Psoas muscle (tissue), 8 donors: Measurements from ENCODE around the gene MPP3. TPM values are rescaled to one million over a fixed set of nuclear protein-coding genes. Genes with fewer than 3 reads are reported as not detected.

ENCODE experiments used
- ATAC-seq, 4 donors: fragments of 200-7000 bp; cut with Tn5 transposase; one replicate each; pipeline ENCODE4 v1.9.1; 2020; ENCODE audit warnings: moderate library complexity in 3 of 4, mild to moderate bottlenecking in 2 of 4
- DNase-seq, 2 donors: peaks; one replicate each; pipeline ENCODE4 v3.0.0-alpha.2; 2020
- H3K27ac ChIP-seq: fragments of 200-600 bp; one replicate; pipeline ENCODE4 v1.8.0; 2022
- H3K27me3 ChIP-seq, 3 donors: fragments of 200-600 bp in 1 of 3; one replicate each; pipeline versions ENCODE4 v1.6.1 to v1.8.0; 2013 to 2022; ENCODE audit warnings: low read length in 2 of 3, mild to moderate bottlenecking in 2 of 3, moderate library complexity in 1 of 3; ENCODE audit not compliant: insufficient read depth in 3 of 3
- H3K36me3 ChIP-seq, 2 donors: fragments of 200-600 bp in 1 of 2; one replicate each; pipeline versions ENCODE4 v1.6.1 to v1.8.0; 2013 to 2022; ENCODE audit warnings: low read depth in 1 of 2, mild to moderate bottlenecking in 1 of 2, moderate library complexity in 1 of 2; ENCODE audit not compliant: insufficient read depth in 1 of 2
- H3K4me1 ChIP-seq: fragments of 200-600 bp; one replicate; pipeline ENCODE4 v1.8.0; 2022
- H3K4me3 ChIP-seq: fragments of 200-600 bp; one replicate; pipeline ENCODE4 v1.8.0; 2022; ENCODE audit warnings: mild to moderate bottlenecking
- H3K9me3 ChIP-seq: fragments of 200-600 bp; one replicate; pipeline ENCODE4 v1.8.0; 2022
- WGBS, 3 donors: extraction: QIAGEN DNeasy Blood & Tissue Kit; methylation state at CpG; one replicate each; pipeline versions ENCODE4 v1.1.6 to v1.1.7; 2013; 5-methylcytosine and 5-hydroxymethylcytosine counted together
- intact Hi-C, 2 donors: fragments of 100-400 bp; cut with DNase I; formaldehyde crosslinking; loops; one replicate each; pipeline versions ENCODE4 v1.11.0 to v1.14.2; 2022
- polyA plus RNA-seq, 3 donors: library from polyadenylated mRNA; stranded (reverse); fragments of 200-250 nt; gene quantifications; one replicate each; pipeline ENCODE4 v1.2.3, GENCODE V29; 2013
- total RNA-seq, 4 donors: library from RNA; stranded (reverse); fragmentation: NEBNext Ultra II Directional in 2 of 4; extraction: Animal tissue kit (Norgen Biotek cat#: 25700) in 2 of 4; gene quantifications; one replicate each; pipeline versions ENCODE4 v1.2.1 to v1.2.4, GENCODE V29; 2021 to 2023
- TF ChIP-seq, protein P1 (sequence below): fragments of 200-600 bp; IDR thresholded peaks from one replicate; pipeline ENCODE4 v1.8.0; 2022; ENCODE audit warnings: antibody characterized with exemption
- donor health status: healthy with polysubstance abuse.
- donor health status: DM: no; HTN: no; CAD: no; lungs with moderate emphysema.
- donor health status: Bipolar disorder and iron deficiency.
- donor health status: healthy.
- donor health status: DM: yes; HTN: yes; CAD: no.
- donor health status: DM: no; HTN: no; CAD: no.
- donor health status: DM: no; HTN: no; CAD: no.
- donor health status: DM: yes; HTN: yes; CAD: no.

The MPP3 gene
- total and polyA plus RNA-seq, 7 donors: 1.0 to 2.0 (median 1.5) TPM

DNA sequence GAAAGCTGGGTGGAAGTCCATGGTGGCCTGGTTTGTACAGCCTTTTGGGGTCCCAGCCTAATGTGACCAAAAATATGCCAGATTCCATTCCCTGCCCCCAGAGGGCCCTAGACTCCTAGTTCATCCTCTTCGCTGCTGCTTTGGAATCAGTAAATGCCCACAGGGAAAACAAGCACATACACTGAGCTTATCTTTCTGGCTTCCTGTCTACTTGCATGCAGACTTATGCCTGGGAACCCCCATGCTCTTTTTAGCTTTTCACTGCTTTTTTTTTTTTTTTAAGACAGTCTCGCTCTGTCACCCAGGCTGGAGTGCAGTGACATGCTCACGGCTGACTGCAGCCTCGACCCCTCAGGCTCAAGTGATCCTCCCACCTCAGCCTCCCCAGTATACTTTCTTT lies 7.9 kb upstream of the MPP3 start:
- no peak overlapping the region for H3K4me3 ChIP-seq
- no peaks in the 10 kb centered on the region for H3K36me3 ChIP-seq
- 70 to 81% (median 77%) methylated on average over 4 of the region's 4 CpGs for WGBS, 3 donors
- ATAC-seq (no peak), DNase-seq (no peak)
- TF ChIP-seq, protein P1, sequence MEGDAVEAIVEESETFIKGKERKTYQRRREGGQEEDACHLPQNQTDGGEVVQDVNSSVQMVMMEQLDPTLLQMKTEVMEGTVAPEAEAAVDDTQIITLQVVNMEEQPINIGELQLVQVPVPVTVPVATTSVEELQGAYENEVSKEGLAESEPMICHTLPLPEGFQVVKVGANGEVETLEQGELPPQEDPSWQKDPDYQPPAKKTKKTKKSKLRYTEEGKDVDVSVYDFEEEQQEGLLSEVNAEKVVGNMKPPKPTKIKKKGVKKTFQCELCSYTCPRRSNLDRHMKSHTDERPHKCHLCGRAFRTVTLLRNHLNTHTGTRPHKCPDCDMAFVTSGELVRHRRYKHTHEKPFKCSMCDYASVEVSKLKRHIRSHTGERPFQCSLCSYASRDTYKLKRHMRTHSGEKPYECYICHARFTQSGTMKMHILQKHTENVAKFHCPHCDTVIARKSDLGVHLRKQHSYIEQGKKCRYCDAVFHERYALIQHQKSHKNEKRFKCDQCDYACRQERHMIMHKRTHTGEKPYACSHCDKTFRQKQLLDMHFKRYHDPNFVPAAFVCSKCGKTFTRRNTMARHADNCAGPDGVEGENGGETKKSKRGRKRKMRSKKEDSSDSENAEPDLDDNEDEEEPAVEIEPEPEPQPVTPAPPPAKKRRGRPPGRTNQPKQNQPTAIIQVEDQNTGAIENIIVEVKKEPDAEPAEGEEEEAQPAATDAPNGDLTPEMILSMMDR: no peak
- peaks cover 15% of the 10 kb centered on the region for H3K4me1 ChIP-seq
- H3K27me3 ChIP-seq: no peaks in the 10 kb centered on the region
- intact Hi-C loops: no loop called here
- no peaks in the 10 kb centered on the region for H3K9me3 ChIP-seq
- no peak overlapping the region for H3K27ac ChIP-seq

DNA sequence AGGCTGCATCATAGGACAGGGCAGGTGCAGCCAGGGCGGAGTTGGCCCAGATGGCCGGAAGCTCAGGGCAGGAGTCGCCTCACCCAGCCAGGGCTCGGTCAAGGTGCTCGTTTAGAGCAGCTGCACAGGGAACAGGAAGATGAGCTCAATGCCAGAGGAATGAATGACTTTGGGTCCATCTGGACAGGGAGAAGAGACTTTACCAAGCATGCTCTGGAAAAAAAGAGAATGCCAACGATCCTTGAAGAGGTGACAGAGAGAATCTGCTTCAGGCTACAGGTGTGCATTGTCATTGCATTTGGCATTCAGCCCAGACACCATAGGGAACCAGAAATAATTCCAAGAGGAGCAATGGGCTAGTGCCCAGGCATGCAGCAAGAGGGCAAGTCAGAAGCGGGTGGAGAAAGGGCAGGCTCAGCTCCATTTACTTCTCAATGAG lies 6.7 kb upstream of the MPP3 start:
- Histone ChIP-seq H3K4me3 (no peak overlapping the region), H3K27me3 (no peaks in the 10 kb centered on the region), H3K27ac (no peak overlapping the region), H3K9me3 (no peaks in the 10 kb centered on the region), H3K36me3 (no peaks in the 10 kb centered on the region), H3K4me1 (peaks cover 13% of the 10 kb centered on the region)
- WGBS, 3 donors: 16 to 28% (median 18%) methylated on average over 7 of the region's 7 CpGs
- intact Hi-C loops: no loop called here
- ATAC-seq (peak in 3 of 4 donors; percentile 51 to 82 (median 70)), DNase-seq (no peak)
- TF ChIP-seq, protein P1: no peak

DNA sequence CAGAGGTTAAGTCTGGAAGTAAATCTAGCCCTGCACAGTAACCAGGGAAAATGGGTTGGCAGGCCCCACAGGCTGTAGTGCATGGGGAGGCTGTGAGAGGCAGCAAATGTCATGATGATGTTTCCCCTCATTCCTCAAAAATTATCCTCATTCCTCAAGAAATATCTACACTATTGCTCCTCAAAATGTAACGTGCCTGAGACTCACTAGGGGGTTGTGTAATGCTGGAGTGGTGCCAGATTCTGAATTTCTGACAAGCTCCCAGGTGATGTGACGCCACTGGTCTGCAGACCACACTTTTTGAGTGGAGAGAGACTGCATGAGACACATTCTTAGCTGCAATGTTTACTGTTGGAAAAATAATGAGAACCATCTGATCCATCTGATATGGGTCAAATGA lies 1.2 kb upstream of the MPP3 start:
- Histone ChIP-seq H3K36me3 (peaks cover 0 to 16% of the 10 kb centered on the region in 2 donors), H3K4me3 (no peak overlapping the region), H3K4me1 (peaks cover 4% of the 10 kb centered on the region), H3K27ac (no peak overlapping the region), H3K9me3 (no peaks in the 10 kb centered on the region), H3K27me3 (peaks cover 0 to 2% (median 0%) of the 10 kb centered on the region in 3 donors)
- ATAC-seq (no peak), DNase-seq (no peak)
- 64 to 78% (median 66%) methylated on average over 2 of the region's 2 CpGs for WGBS, 3 donors
- intact Hi-C loops: loop anchor here in 1 of 2 donors (5.0 kb wide), 1 partner anchor 52 kb away; the partner anchor contains the start of gene CFAP97D1
- TF ChIP-seq, protein P1: no peak

DNA sequence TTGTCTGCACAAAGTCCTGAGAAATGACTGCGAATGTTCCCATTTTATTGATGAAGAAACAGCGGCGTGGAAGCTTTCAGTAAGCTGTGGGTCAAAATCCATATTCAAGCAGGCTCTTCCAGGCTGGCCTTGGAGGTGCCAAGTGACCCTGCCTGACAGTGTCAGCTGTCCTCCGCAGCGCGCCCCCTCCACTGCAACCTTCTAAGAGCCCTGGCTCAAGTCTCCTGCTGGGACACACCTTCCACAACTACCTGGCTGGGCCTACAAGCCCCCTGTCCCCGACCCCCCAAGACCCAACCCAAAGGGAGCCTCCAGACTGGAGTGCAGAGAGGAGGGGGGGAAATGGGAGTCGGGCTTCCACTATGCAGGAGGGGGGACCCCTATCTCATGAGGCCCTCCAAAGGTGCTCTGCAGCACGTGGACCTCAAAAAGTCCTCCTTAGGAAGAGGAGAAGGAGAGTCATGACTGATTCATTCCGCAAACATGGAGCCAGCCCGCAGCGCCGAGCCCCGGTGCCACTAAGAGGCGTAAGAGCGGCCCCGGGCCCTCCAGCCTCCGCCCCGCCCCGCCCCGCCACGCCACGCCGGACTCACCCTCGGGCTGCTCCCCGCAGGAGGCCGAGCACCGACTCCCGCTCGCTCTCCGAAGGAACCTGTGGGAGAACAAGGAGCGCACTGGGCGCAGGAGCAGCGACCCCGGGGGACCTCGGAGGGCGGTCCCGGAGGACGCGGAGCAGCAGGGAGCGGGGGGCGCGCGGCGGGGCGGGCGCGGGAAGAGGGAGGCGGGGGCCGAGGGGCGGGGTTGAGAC lies 574 bp downstream of the MPP3 start:
- peak; percentile 68 to 88 (median 84) for ATAC-seq
- Histone ChIP-seq H3K27ac (peak overlapping the region; percentile 30), H3K27me3 (peaks cover 0 to 2% (median 0%) of the 10 kb centered on the region in 3 donors), H3K9me3 (no peaks in the 10 kb centered on the region), H3K4me1 (peaks cover 4% of the 10 kb centered on the region), H3K4me3 (peak overlapping the region; percentile 79), H3K36me3 (peaks cover 0 to 30% of the 10 kb centered on the region in 2 donors)
- intact Hi-C loops: loop anchor here in 1 of 2 donors (5.0 kb wide), 1 partner anchor 50 kb away; the partner anchor contains the start of gene CFAP97D1
- WGBS, 3 donors: 10 to 17% (median 11%) methylated on average over 32 to 51 of the region's 51 CpGs
- DNase-seq: peak; percentile 62 to 73
- TF ChIP-seq, protein P1: no peak
